Heart right ventricle (tissue), 16 donors: ENCODE measurements around the gene RDH5. TPM values are rescaled to one million over a fixed set of nuclear protein-coding genes. Genes with fewer than 3 reads are reported as not detected.

ENCODE experiments used
- ATAC-seq, 8 donors: fragments of 200-7000 bp; cut with Tn5 transposase; one replicate each; pipeline ENCODE4 v1.9.1; 2020; ENCODE audit warnings: mild to moderate bottlenecking in 8 of 8, moderate library complexity in 8 of 8, moderate number of reproducible peaks in 1 of 8
- DNase-seq, 2 donors: peaks; one replicate each; pipeline ENCODE4 v3.0.0-alpha.2; 2020
- H3K27ac ChIP-seq, 10 donors: fragments of 200-600 bp; sonication (generic) in 2 of 10; one replicate each; pipeline versions ENCODE4 v1.5.0 to v1.8.0; 2020 to 2022; ENCODE audit warnings: mild to moderate bottlenecking in 3 of 10
- H3K27me3 ChIP-seq, 7 donors: fragments of 200-600 bp; one replicate each; pipeline ENCODE4 v1.8.0; 2021 to 2022; ENCODE audit warnings: mild to moderate bottlenecking in 2 of 7
- H3K36me3 ChIP-seq, 9 donors: fragments of 200-600 bp; sonication (generic) in 1 of 9; one replicate each; pipeline versions ENCODE4 v1.5.0 to v1.8.0; 2020 to 2022; ENCODE audit warnings: mild to moderate bottlenecking in 2 of 9
- H3K4me1 ChIP-seq, 9 donors: fragments of 200-600 bp; sonication (generic) in 1 of 9; one replicate each; pipeline versions ENCODE4 v1.5.0 to v1.8.0; 2020 to 2022; ENCODE audit warnings: mild to moderate bottlenecking in 4 of 9
- H3K4me3 ChIP-seq, 10 donors: fragments of 200-600 bp; sonication (generic) in 2 of 10; one replicate each; pipeline versions ENCODE4 v1.5.0 to v1.8.0; 2020 to 2022; ENCODE audit warnings: mild to moderate bottlenecking in 7 of 10, moderate library complexity in 2 of 10
- H3K9me3 ChIP-seq, 11 donors: fragments of 200-600 bp in 10 of 11; sonication (generic) in 2 of 11; one replicate each; pipeline versions ENCODE4 v1.5.0 to v1.8.0; 2013 to 2022; ENCODE audit warnings: mild to moderate bottlenecking in 2 of 11, control low read depth in 1 of 11, moderate library complexity in 1 of 11
- CTCF ChIP-seq, 9 donors: fragments of 200-600 bp; sonication (generic) in 2 of 9; IDR thresholded peaks; one replicate each; pipeline versions ENCODE4 v1.5.0 to v1.8.0; 2021 to 2022; ENCODE audit warnings: antibody characterized with exemption in 9 of 9, mild to moderate bottlenecking in 5 of 9, moderate library complexity in 1 of 9
- WGBS, 2 donors: extraction: QIAGEN DNeasy Blood & Tissue Kit; methylation state at CpG; one replicate each; pipeline ENCODE4 v1.1.7; 2013; ENCODE audit warnings: inconsistent platforms in 1 of 2; 5-methylcytosine and 5-hydroxymethylcytosine counted together
- intact Hi-C, 10 donors: fragments of 100-400 bp; cut with DNase I; formaldehyde crosslinking; loops; one replicate each; pipeline versions ENCODE4 v1.11.1 to v1.14.2; 2022
- polyA plus RNA-seq, 2 donors: library from polyadenylated mRNA; stranded (reverse); fragments of 200-250 nt; gene quantifications; one replicate each; pipeline ENCODE4 v1.2.3, GENCODE V29; 2013
- total RNA-seq, 10 donors: library from RNA; stranded (reverse); fragmentation: NEBNext Ultra II Directional in 3 of 10; extraction: Animal tissue kit (Norgen Biotek cat#: 25700) in 3 of 10; gene quantifications; one replicate each; pipeline versions ENCODE4 v1.2.1 to v1.2.4, GENCODE V29; 2021 to 2023
- donor health status: Arrhythmogenic right ventricular cardiomyopathy.
- donor health status: ischemic (EF 13 %, LVEDD 7.1; RV severe dilation, severe dysfunction).
- donor health status: healthy with polysubstance abuse.
- donor health status: DM: no; HTN: yes; CAD: no.
- donor health status: DM: no; HTN: no; CAD: no.
- donor health status: ischemic (EF 25% LVEDD 6.9; RV normal size, moderate dysfunction).
- donor health status: ischemic (EF 25% LVEDD 5.7; RV mildly dilated, moderate dysfunction).
- donor health status: healthy.
- donor health status: DM: yes; HTN: yes; CAD: no.
- donor health status: Ischemic cardiomyopathy.
- donor health status: ischemic (EF 35%, LVEDD 5.7; RV mildly dilated, moderate dysfunction).
- donor health status: nonischemic (EF 11% LVEDD 7.7; RV severe dilation, severe dysfunction).
- donor health status: DM: yes; HTN: yes; CAD: no.
- donor health status: PGD.
- donor health status: ischemic (EF 29% LVEDD 5.4; RV normal size, mild dysfunction).
- donor health status: nonischemic (EF 23%, LVEDD 6.1; RV moderate dilation, normal function).

RDH5 gene
- total and polyA plus RNA-seq, 12 donors: 4.9 to 54.5 (median 15.2) TPM

GRCh38 chr12:55762646-55763045 lies 42.5 kb downstream of the RDH5 start:
- no peaks in the 10 kb centered on the region for H3K9me3 ChIP-seq
- no peak overlapping the region for H3K27ac ChIP-seq
- no peaks in the 10 kb centered on the region for H3K4me1 ChIP-seq
- intact Hi-C loops: no loop called here
- DNase-seq (no peak), ATAC-seq (no peak)
- peaks cover 0 to 93% (median 34%) of the 10 kb centered on the region in 9 donors for H3K36me3 ChIP-seq
- H3K4me3 ChIP-seq: no peak overlapping the region
- H3K27me3 ChIP-seq: no peaks in the 10 kb centered on the region
- no peak for TF ChIP-seq CTCF (IDR thresholded peaks at IDR 0.05)

GRCh38 chr12:55765736-55766290 lies 45.6 kb downstream of the RDH5 start:
- H3K4me3 ChIP-seq: no peak overlapping the region
- DNase-seq: no peak
- H3K36me3 ChIP-seq: peaks cover 0 to 92% (median 6%) of the 10 kb centered on the region in 9 donors
- H3K27me3 ChIP-seq: no peaks in the 10 kb centered on the region
- no peaks in the 10 kb centered on the region for H3K9me3 ChIP-seq
- WGBS, 2 donors: 87 to 89% methylated on average over 5 of the region's 5 CpGs
- no peak overlapping the region for H3K27ac ChIP-seq
- intact Hi-C loops: no loop called here
- no peak for ATAC-seq
- no peaks in the 10 kb centered on the region for H3K4me1 ChIP-seq
- TF ChIP-seq CTCF (IDR thresholded peaks at IDR 0.05): no peak

GRCh38 chr12:55767156-55767555 lies 47.0 kb downstream of the RDH5 start:
- 91 to 99% methylated on average over 4 of the region's 4 CpGs for WGBS, 2 donors
- ATAC-seq (no peak), DNase-seq (no peak)
- intact Hi-C loops: no loop called here
- Histone ChIP-seq H3K4me1 (no peaks in the 10 kb centered on the region), H3K36me3 (peaks cover 0 to 94% (median 12%) of the 10 kb centered on the region in 9 donors), H3K9me3 (no peaks in the 10 kb centered on the region), H3K27ac (no peak overlapping the region), H3K4me3 (no peak overlapping the region), H3K27me3 (no peaks in the 10 kb centered on the region)
- TF ChIP-seq CTCF (IDR thresholded peaks at IDR 0.05): no peak

- H3K27ac ChIP-seq: no peak overlapping the region
- WGBS, 2 donors: 60 to 71% methylated on average over 6 of the region's 6 CpGs
- H3K9me3 ChIP-seq: no peaks in the 10 kb centered on the region
- TF ChIP-seq CTCF (IDR thresholded peaks at IDR 0.05): no peak
- H3K4me1 ChIP-seq: no peaks in the 10 kb centered on the region
- intact Hi-C loops: no loop called here
- H3K36me3 ChIP-seq: peaks cover 0 to 97% (median 11%) of the 10 kb centered on the region in 9 donors
- no peaks in the 10 kb centered on the region for H3K27me3 ChIP-seq
- no peak for ATAC-seq
- no peak for DNase-seq
- no peak overlapping the region for H3K4me3 ChIP-seq
These were observed 51.5 kb downstream of the RDH5 start for GRCh38 chr12:55771736-55772135.

Other genes with a start within 250 kb of the RDH5 start
- gene OR6C68, start 228.0 kb upstream of the RDH5 start, total RNA-seq: not detected
- gene OR6C68, start 228.0 kb upstream of the RDH5 start, polyA plus RNA-seq: not detected
- not detected for gene OR6C4, start 170.8 kb upstream of the RDH5 start, total RNA-seq
- gene OR6C4, start 170.8 kb upstream of the RDH5 start, polyA plus RNA-seq: not detected
- not detected for gene OR2AP1, start 147.9 kb upstream of the RDH5 start, total RNA-seq
- gene OR2AP1, start 147.9 kb upstream of the RDH5 start, polyA plus RNA-seq: not detected
- not detected for gene OR10P1, start 83.5 kb upstream of the RDH5 start, total RNA-seq
- gene OR10P1, start 83.5 kb upstream of the RDH5 start, polyA plus RNA-seq: not detected
- gene ITGA7, start 12.5 kb upstream of the RDH5 start, total RNA-seq: 100 to 1,000 TPM; 422 to 750 (median 538) TPM
- 100 to 1,000 TPM; 247 to 481 TPM for gene ITGA7, start 12.5 kb upstream of the RDH5 start, polyA plus RNA-seq
- 100 to 1,000 TPM in 5 of 10 donors, 10 to 100 TPM in 5; 68.3 to 136 (median 101) TPM for gene BLOC1S1, start 4.3 kb upstream of the RDH5 start, total RNA-seq
- 100 to 1,000 TPM; 305 to 515 TPM for gene BLOC1S1, start 4.3 kb upstream of the RDH5 start, polyA plus RNA-seq
- gene CD63, start 8.6 kb downstream of the RDH5 start, total RNA-seq: 1,000 to 10,000 TPM in 2 of 10 donors, 100 to 1,000 TPM in 8; 565 to 1,547 (median 768) TPM
- gene CD63, start 8.6 kb downstream of the RDH5 start, polyA plus RNA-seq: 1,000 to 10,000 TPM; 1,333 to 2,861 TPM
- 10 to 100 TPM in 8 of 10 donors, 1 to 10 TPM in 2; 6.2 to 17.6 (median 12.4) TPM for gene GDF11, start 22.7 kb downstream of the RDH5 start, total RNA-seq
- gene GDF11, start 22.7 kb downstream of the RDH5 start, polyA plus RNA-seq: 1 to 10 TPM; 3.2 to 8.3 TPM
- 10 to 100 TPM; 47.5 to 58.0 (median 53.2) TPM for gene SARNP, start 97.3 kb downstream of the RDH5 start, total RNA-seq
- gene SARNP, start 97.3 kb downstream of the RDH5 start, polyA plus RNA-seq: 100 to 1,000 TPM in 1 of 2 donors, 10 to 100 TPM in 1; 90.3 to 136 TPM
- gene ORMDL2, start 97.6 kb downstream of the RDH5 start, total RNA-seq: 10 to 100 TPM; 10.3 to 36.9 (median 17.4) TPM
- gene ORMDL2, start 97.6 kb downstream of the RDH5 start, polyA plus RNA-seq: 10 to 100 TPM; 33.7 to 82.9 TPM
- gene DNAJC14, start 109.2 kb downstream of the RDH5 start, total RNA-seq: 10 to 100 TPM; 12.5 to 20.8 (median 17.0) TPM
- 10 to 100 TPM in 1 of 2 donors, 1 to 10 TPM in 1; 7.9 to 15.7 TPM for gene DNAJC14, start 109.2 kb downstream of the RDH5 start, polyA plus RNA-seq
- gene MMP19, start 122.5 kb downstream of the RDH5 start, total RNA-seq: 10 to 100 TPM in 2 of 10 donors, 1 to 10 TPM in 4, under 1 TPM in 4; 0.72 to 11.5 (median 1.8) TPM
- 1 to 10 TPM; 4.3 to 6.0 TPM for gene MMP19, start 122.5 kb downstream of the RDH5 start, polyA plus RNA-seq
- gene PYM1, start 207.5 kb downstream of the RDH5 start, total RNA-seq: 10 to 100 TPM; 10.9 to 19.6 (median 16.7) TPM
- 10 to 100 TPM; 20.4 to 48.6 TPM for gene PYM1, start 207.5 kb downstream of the RDH5 start, polyA plus RNA-seq
- gene DGKA, start 210.8 kb downstream of the RDH5 start, total RNA-seq: 10 to 100 TPM in 3 of 10 donors, 1 to 10 TPM in 7; 4.6 to 15.5 (median 7.0) TPM
- 10 to 100 TPM in 1 of 2 donors, 1 to 10 TPM in 1; 6.4 to 17.3 TPM for gene DGKA, start 210.8 kb downstream of the RDH5 start, polyA plus RNA-seq
- 1 to 10 TPM in 2 of 10 donors, under 1 TPM in 8; 0.26 to 1.3 (median 0.58) TPM for gene PMEL, start 245.6 kb downstream of the RDH5 start, total RNA-seq
- gene PMEL, start 245.6 kb downstream of the RDH5 start, polyA plus RNA-seq: under 1 TPM; 0.49 to 0.66 TPM
- gene CDK2, start 246.4 kb downstream of the RDH5 start, total RNA-seq: 10 to 100 TPM in 4 of 10 donors, 1 to 10 TPM in 6; 5.1 to 15.2 (median 8.4) TPM
- 10 to 100 TPM in 1 of 2 donors, 1 to 10 TPM in 1; 6.9 to 18.4 TPM for gene CDK2, start 246.4 kb downstream of the RDH5 start, polyA plus RNA-seq